ENCODE measurements around the gene ACOX1.

ACOX1 gene

GRCh38 chr17:76008630-76009425, 29.9 kb upstream of the ACOX1 start:
- no peak for DNase-seq (ENCODE audit: low spot score)

GRCh38 chr17:76008208-76008607, 29.2 kb upstream of the ACOX1 start:
- DNase-seq (ENCODE audit: low spot score) = no peak

- no peak for DNase-seq (ENCODE audit: low spot score)
These were observed 28.8 kb upstream of the ACOX1 start for GRCh38 chr17:76007850-76008165.

GRCh38 chr17:76007131-76007849, 28.3 kb upstream of the ACOX1 start:
- DNase-seq (ENCODE audit: low spot score) = no peak

- peak; percentile 87 for DNase-seq (ENCODE audit: low spot score)
These were observed 26.5 kb upstream of the ACOX1 start for GRCh38 chr17:76005263-76006149.

GRCh38 chr17:76004750-76005262, 25.8 kb upstream of the ACOX1 start:
- no peak for DNase-seq (ENCODE audit: low spot score)

- DNase-seq (ENCODE audit: low spot score) = no peak
These were observed 24.9 kb upstream of the ACOX1 start for GRCh38 chr17:76003915-76004314.

- no peak for DNase-seq (ENCODE audit: low spot score)
These were observed 23.1 kb upstream of the ACOX1 start for GRCh38 chr17:76002100-76002499.

- DNase-seq (ENCODE audit: low spot score) = no peak
These were observed 22.0 kb upstream of the ACOX1 start, which contains the start of gene CDK3 for GRCh38 chr17:76000755-76001521. TSS of gene CDK3 (plus strand) at chr17:76000855. CDS start at chr17:76001426, 571 bp downstream.

GRCh38 chr17:76000016-76000754, 21.2 kb upstream of the ACOX1 start:
- DNase-seq (ENCODE audit: low spot score) = peak; percentile 76

GRCh38 chr17:75998327-75998795, 19.4 kb upstream of the ACOX1 start:
- no peak for DNase-seq (ENCODE audit: low spot score)

- DNase-seq (ENCODE audit: low spot score) = peak; percentile 87
These were observed 18.0 kb upstream of the ACOX1 start for GRCh38 chr17:75996665-75997590.

- no peak for DNase-seq (ENCODE audit: low spot score)
These were observed 16.5 kb upstream of the ACOX1 start for GRCh38 chr17:75995385-75995925.

- no peak for DNase-seq (ENCODE audit: low spot score)
These were observed 15.9 kb upstream of the ACOX1 start for GRCh38 chr17:75994802-75995370.

- no peak for DNase-seq (ENCODE audit: low spot score)
These were observed 12.4 kb upstream of the ACOX1 start for GRCh38 chr17:75991396-75991795.

- DNase-seq (ENCODE audit: low spot score) = peak; percentile 9
These were observed 8.1 kb upstream of the ACOX1 start for GRCh38 chr17:75987041-75987440.

- no peak for DNase-seq (ENCODE audit: low spot score)
These were observed 7.0 kb upstream of the ACOX1 start for GRCh38 chr17:75985986-75986385.

- DNase-seq (ENCODE audit: low spot score) = peak; percentile 33
These were observed 4.7 kb upstream of the ACOX1 start for GRCh38 chr17:75983501-75984181.
